Stimulated activated CD8-positive, alpha-beta memory T cell treated with anti-CD3 and anti-CD28 coated beads, Interleukin-12 subunit alpha, Interleukin-12 subunit beta, amount 100 ng/mL, for 24 hours (primary cell): ENCODE results near the gene LAMTOR2.
A peak's percentile ranks its signal among the peaks of the same experiment; 100 is the strongest.
"Not testable (repeated sequence)": the region's sequence is repeated elsewhere in the genome, so short reads cannot be mapped to it uniquely, and the experiment has no call there.

Experiments
- DNase-seq: peaks from one replicate; pipeline ENCODE4 v3.0.0-alpha.2; 2020; ENCODE audit errors: extremely low read depth

The LAMTOR2 gene

GRCh38 chr1:156052862-156053767, 1.5 kb upstream of the LAMTOR2 start:
- peak; percentile 40 for DNase-seq

- DNase-seq: peak; percentile 63
These were observed 648 bp upstream of the LAMTOR2 start, which contains the start of gene UBQLN4 for GRCh38 chr1:156053768-156054499. Gene UBQLN4, minus strand, starts transcription at chr1:156053798. Its CDS starts 97 bp downstream, at chr1:156053701.

- no peak for DNase-seq
These were observed 883 bp downstream of the LAMTOR2 start for GRCh38 chr1:156055281-156056048.

GRCh38 chr1:156056326-156056849, 1.8 kb downstream of the LAMTOR2 start:
- DNase-seq: no peak

GRCh38 chr1:156060937-156061636, 6.5 kb downstream of the LAMTOR2 start, which contains the start of gene RAB25:
Gene RAB25, plus strand, starts transcription at chr1:156061160. Its CDS starts 241 bp downstream, at chr1:156061401.
- no peak for DNase-seq

- no peak for DNase-seq
These were observed 7.6 kb downstream of the LAMTOR2 start for GRCh38 chr1:156062189-156062588.

GRCh38 chr1:156063997-156064285, 9.4 kb downstream of the LAMTOR2 start:
- DNase-seq: no peak

- DNase-seq: no peak
These were observed 10.0 kb downstream of the LAMTOR2 start for GRCh38 chr1:156064615-156065014.

- no peak for DNase-seq
These were observed 10.6 kb downstream of the LAMTOR2 start for GRCh38 chr1:156065212-156065611.

- DNase-seq: no peak
These were observed 11.3 kb downstream of the LAMTOR2 start for GRCh38 chr1:156065871-156066270.

- no peak for DNase-seq
These were observed 12.7 kb downstream of the LAMTOR2 start for GRCh38 chr1:156067262-156067661.

GRCh38 chr1:156069490-156070455, 15.2 kb downstream of the LAMTOR2 start:
- no peak for DNase-seq

- DNase-seq: no peak
These were observed 16.0 kb downstream of the LAMTOR2 start for GRCh38 chr1:156070548-156070947.

GRCh38 chr1:156071332-156071816, 16.8 kb downstream of the LAMTOR2 start:
- not testable (repeated sequence) for DNase-seq

GRCh38 chr1:156072251-156072650, 17.7 kb downstream of the LAMTOR2 start:
- no peak for DNase-seq

- no peak for DNase-seq
These were observed 18.6 kb downstream of the LAMTOR2 start for GRCh38 chr1:156073110-156073687.

- no peak for DNase-seq
These were observed 19.2 kb downstream of the LAMTOR2 start for GRCh38 chr1:156073740-156074139.

GRCh38 chr1:156074661-156075060, 20.1 kb downstream of the LAMTOR2 start:
- DNase-seq: no peak

- DNase-seq: no peak
These were observed 20.6 kb downstream of the LAMTOR2 start for GRCh38 chr1:156075162-156075561.
